A549 (cell line): ENCODE data around the gene POM121L12. TPM values are rescaled to one million over a fixed set of nuclear protein-coding genes. Genes with fewer than 3 reads are reported as not detected.

Experiments used
- ATAC-seq, 2 experiments: fragments of 200-7000 bp in 1 of 2; fragments of >200 bp in 1 of 2; cut with Nextera tagmentation in 1 of 2; cut with Tn5 transposase in 1 of 2; 3 replicates each; pipeline versions ENCODE4 v1.8.0 to v1.9.1; 2018 to 2020; ENCODE audit warnings: mild to moderate bottlenecking in 1 of 2, moderate library complexity in 1 of 2
- CTCF ChIA-PET: fragments of 300-600 bp; sonication (Branson Sonifier 250); formaldehyde crosslinking; extraction: SDS; loops from one replicate; lab custom pipeline; 2021; ENCODE audit warnings: antibody characterized with exemption, inconsistent platforms; lab: Yijun Ruan, JAX
- POLR2A ChIA-PET: fragments of 350-600 bp; formaldehyde crosslinking; extraction: SDS; loops from one replicate; lab custom pipeline; 2021; ENCODE audit warnings: antibody characterized with exemption, inconsistent platforms; lab: Yijun Ruan, JAX
- DNase-seq, 2 experiments: peaks; one replicate each; pipeline versions ENCODE4 v3.0.0 to v3.0.0-alpha.2; 2011 to 2016; ENCODE audit warnings: low read depth in 1 of 2, low spot score in 1 of 2
- FAIRE-seq: peaks from 2 replicates; lab custom pipeline; 2011; peaks lifted over from hg19 to GRCh38; lab: Jason Lieb, UNC
- H3K27ac ChIP-seq, 2 experiments: fragments of >200 bp; sonication (Bioruptor Twin); formaldehyde crosslinking; 3 replicates each; pipeline ENCODE4 v1.5.1; 2016 to 2017
- H3K4me1 ChIP-seq: fragments of >200 bp; sonication (Bioruptor Twin); formaldehyde crosslinking; 3 replicates; pipeline ENCODE4 v1.6.1; 2016
- H3K4me2 ChIP-seq: fragments of >200 bp; sonication (Bioruptor Twin); formaldehyde crosslinking; 3 replicates; pipeline ENCODE4 v1.6.1; 2016
- H3K4me3 ChIP-seq: fragments of >200 bp; sonication (Bioruptor Twin); formaldehyde crosslinking; 3 replicates; pipeline ENCODE4 v1.5.1; 2016
- H3K9me3 ChIP-seq: fragments of >200 bp; sonication (Bioruptor Twin); formaldehyde crosslinking; 3 replicates; pipeline ENCODE4 v1.6.1; 2016
- CBX8 ChIP-seq: fragments of 200-600 bp; sonication (generic); IDR thresholded peaks from 2 replicates; pipeline ENCODE4 v1.6.1; 2016
- ESRRA ChIP-seq: fragments of 150-350 bp; IDR thresholded peaks from 2 replicates; pipeline ENCODE4 v1.6.1; 2014; ENCODE audit warnings: mild to moderate bottlenecking, low read length, borderline replicate concordance
- HEYL ChIP-seq: fragments of 250-450 bp; sonication (Bioruptor Pico); IDR thresholded peaks from 2 replicates; pipeline ENCODE4 v1.8.0; 2021; ENCODE audit warnings: mild to moderate bottlenecking, moderate library complexity
- HMGXB4 ChIP-seq: fragments of 250-450 bp; sonication (Bioruptor Pico); IDR thresholded peaks from 2 replicates; pipeline ENCODE4 v1.5.0; 2021; ENCODE audit warnings: mild to moderate bottlenecking, moderate library complexity, borderline replicate concordance
- HOXB5 ChIP-seq: fragments of 250-450 bp; sonication (Bioruptor Pico); IDR thresholded peaks from 2 replicates; pipeline ENCODE4 v1.5.0; 2020; ENCODE audit warnings: mild to moderate bottlenecking, moderate library complexity
- KDM5A ChIP-seq: fragments of 200-600 bp; sonication (generic); IDR thresholded peaks from 2 replicates; pipeline ENCODE4 v1.6.1; 2016; ENCODE audit warnings: antibody characterized with exemption, mild to moderate bottlenecking
- MAX ChIP-seq: IDR thresholded peaks from 2 replicates; pipeline ENCODE4 v1.6.1; 2012
- NFE2L2 ChIP-seq: fragments of 150-350 bp; conservative IDR thresholded peaks from 2 replicates; pipeline ENCODE4 v1.6.1; 2014; ENCODE audit warnings: low read length
- NR3C1 ChIP-seq: fragments of >200 bp; sonication (Bioruptor Twin); formaldehyde crosslinking; IDR thresholded peaks from 3 replicates; pipeline ENCODE4 v1.6.1; 2017
- POLR2A ChIP-seq: IDR thresholded peaks from 2 replicates; pipeline ENCODE4 v1.6.1; 2012; ENCODE audit warnings: mild to moderate bottlenecking, low read length
- RAD21 ChIP-seq, 2 experiments: fragments of >200 bp in 1 of 2; sonication (Bioruptor Twin) in 1 of 2; formaldehyde crosslinking in 1 of 2; IDR thresholded peaks in 1 of 2; conservative IDR thresholded peaks in 1 of 2; 2 replicates in 1 of 2; 3 replicates in 1 of 2; pipeline ENCODE4 v1.6.1; 2012 to 2018; ENCODE audit warnings: inconsistent platforms in 1 of 2
- RARB ChIP-seq: fragments of 250-450 bp; sonication (Bioruptor Pico); IDR thresholded peaks from 2 replicates; pipeline ENCODE4 v1.8.0; 2021; ENCODE audit warnings: mild to moderate bottlenecking, moderate library complexity
- RCOR1 ChIP-seq: fragments of 150-350 bp; IDR thresholded peaks from 2 replicates; pipeline ENCODE4 v1.6.1; 2014; ENCODE audit warnings: antibody characterized with exemption, low read length, low read depth
- REST ChIP-seq: fragments of 200-600 bp; sonication (generic); IDR thresholded peaks from 2 replicates; pipeline ENCODE4 v1.6.1; 2016; ENCODE audit warnings: antibody characterized with exemption, mild to moderate bottlenecking, moderate library complexity
- ZFP36 ChIP-seq: fragments of 450-650 bp; IDR thresholded peaks from 2 replicates; pipeline ENCODE4 v1.6.1; 2014; ENCODE audit warnings: borderline replicate concordance; ENCODE audit not compliant: partially characterized antibody
- WGBS: methylation state at CpG from one replicate; pipeline ENCODE4 v1.1.6; 2017; ENCODE audit errors: missing lambda C conversion rate; 5-methylcytosine and 5-hydroxymethylcytosine counted together
- polyA plus RNA-seq, 4 experiments: library from polyadenylated mRNA; depleted of rRNA in 3 of 4; stranded (reverse); fragments of >200 nt; fragmentation: RNase III in 1 of 4; extraction: RNeasy Plus Mini Kit Qiagen cat#74134 plus additional on column Dnase treatment in 1 of 4; gene quantifications; 2 replicates in 3 of 4; 3 replicates in 1 of 4; pipeline ENCODE4 v1.2.3, GENCODE V29; 2011 to 2017

POM121L12 gene
- polyA plus RNA-seq, 2 of the 4 experiments (the other 2 are of a cell fraction), result not detected

GRCh38 chr7:53003653-53004445 lies 31.6 kb upstream of the POM121L12 start:
- Histone ChIP-seq H3K27ac (no peak overlapping the region), H3K4me1 (no peaks in the 10 kb centered on the region), H3K9me3 (no peaks in the 10 kb centered on the region), H3K4me2 (no peak overlapping the region), H3K4me3 (no peak overlapping the region)
- DNase-seq (no peak), ATAC-seq (no peak), FAIRE-seq (no peak)
- ChIA-PET POLR2A (no interaction called here), CTCF (no interaction called here)
- WGBS, result 45% methylated on average over 16 of the region's 29 CpGs
- TF ChIP-seq REST (no peak), NFE2L2 (no peak), ESRRA (no peak), KDM5A (no peak), CBX8 (no peak), RCOR1 (no peak)

- no peak for TF ChIP-seq RCOR1
- no peak for TF ChIP-seq NR3C1
- TF ChIP-seq HMGXB4 (CRISPR knock-in tag), result no peak
- no peak for TF ChIP-seq HEYL (CRISPR knock-in tag)
- TF ChIP-seq HOXB5 (CRISPR knock-in tag), result no peak
- no peak for TF ChIP-seq MAX
- no peak for TF ChIP-seq RAD21 (conservative IDR thresholded peaks at IDR 0.05 in 1 of 2, IDR thresholded peaks at IDR 0.05 in 1 of 2)
- no peak for TF ChIP-seq KDM5A
- WGBS, result 0% methylated on average over 2 of the region's 2 CpGs
- Histone ChIP-seq H3K4me1 (no peaks in the 10 kb centered on the region), H3K4me3 (no peak overlapping the region), H3K27ac (no peak overlapping the region), H3K4me2 (no peak overlapping the region), H3K9me3 (peaks cover 5% of the 10 kb centered on the region; the same call in 1 of the 3 replicates)
- POLR2A ChIA-PET, result no interaction called here
- CTCF ChIA-PET, result no interaction called here
- no peak for DNase-seq
- ATAC-seq, result no peak
- FAIRE-seq, result no peak
Observed at GRCh38 chr7:53013925-53014324, 21.5 kb upstream of the POM121L12 start.

- POLR2A ChIA-PET, result no interaction called here
- no peak for FAIRE-seq
Observed at GRCh38 chr7:53015463-53015862, 20.0 kb upstream of the POM121L12 start.

More at GRCh38 chr7:53015463-53015862, 20.0 kb upstream of the POM121L12 start:
- no peak for ATAC-seq
- no peak overlapping the region for H3K4me2 ChIP-seq
- CTCF ChIA-PET, result no interaction called here
- whole genome bisulfite sequencing, result 11% methylated on average over 1 of the region's 1 CpG
- H3K4me1 ChIP-seq, result no peaks in the 10 kb centered on the region
- peaks cover 5% of the 10 kb centered on the region; the same call in 1 of the 3 replicates for H3K9me3 ChIP-seq
- TF ChIP-seq POLR2A, result no peak
- no peak for TF ChIP-seq ZFP36
- TF ChIP-seq RARB, result no peak
- H3K4me3 ChIP-seq, result no peak overlapping the region
- no peak overlapping the region for H3K27ac ChIP-seq
- DNase-seq, result no peak
